ENCODE results near the gene ERBB2. TPM values are rescaled to one million over a fixed set of nuclear protein-coding genes. Genes with fewer than 3 reads are reported as not detected.
A peak's percentile ranks its signal among the peaks of the same experiment; 100 is the strongest.
"Not testable (repeated sequence)": the region's sequence is repeated elsewhere in the genome, so short reads cannot be mapped to it uniquely, and the experiment has no call there.

Gene ERBB2
- total and polyA plus RNA-seq, 8 donors: 13.1 to 402 (median 56.5) TPM

DNA sequence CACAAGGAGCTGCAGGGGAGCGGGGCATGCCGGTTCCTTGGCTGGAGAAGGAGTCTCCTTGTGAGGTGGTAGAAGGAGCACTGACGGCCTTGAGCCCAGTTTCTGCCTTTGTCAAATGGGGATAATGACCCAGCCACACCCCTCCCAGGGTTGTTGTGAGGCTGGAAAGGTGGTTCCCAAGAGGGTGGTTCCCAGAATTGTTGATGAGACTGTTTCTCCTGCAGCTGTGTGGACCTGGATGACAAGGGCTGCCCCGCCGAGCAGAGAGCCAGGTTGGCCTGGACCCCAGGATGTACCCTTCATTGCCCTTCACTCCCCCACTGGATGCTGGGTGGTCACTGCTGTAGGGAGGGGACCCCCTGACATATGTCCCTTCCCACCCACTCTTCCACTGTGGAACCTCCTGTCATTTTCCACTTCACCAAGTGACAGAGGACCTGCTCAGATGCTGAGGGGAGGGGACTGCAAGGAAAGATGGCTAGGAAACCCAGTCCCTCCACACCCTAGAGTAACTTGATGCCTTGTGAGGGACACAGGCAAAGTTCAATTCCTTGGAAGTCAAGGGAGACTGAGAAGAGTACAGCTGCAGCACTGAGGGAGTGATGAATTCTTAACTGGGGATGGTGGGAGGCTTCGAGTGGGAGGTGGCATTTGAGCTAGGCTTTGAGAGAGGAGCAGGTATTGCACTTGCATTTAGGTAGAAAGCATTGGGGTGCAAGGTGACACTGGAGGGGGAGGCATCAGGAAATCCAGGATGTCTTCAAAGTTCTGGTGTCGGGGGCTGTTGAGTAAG, 19.9 kb downstream of the ERBB2 start:
- H3K9me3 ChIP-seq: no peaks in the 10 kb centered on the region
- WGBS, 5 donors: 83 to 95% (median 90%) methylated on average over 4 to 7 of the region's 7 CpGs
- DNase-seq: no peak
- H3K36me3 ChIP-seq: peaks cover 16 to 95% (median 85%) of the 10 kb centered on the region in 4 donors
- intact Hi-C loops (cut with DNase I; ENCODE audit: low total_unique reads): no loop called here
- H3K27ac ChIP-seq: no peak overlapping the region
- TF ChIP-seq POLR2AphosphoS5 (IDR thresholded peaks at IDR 0.05) (no peak), POLR2A (IDR thresholded peaks at IDR 0.05) (no peak), EP300 (IDR thresholded peaks at IDR 0.05) (no peak)
- TF ChIP-seq, protein P1, sequence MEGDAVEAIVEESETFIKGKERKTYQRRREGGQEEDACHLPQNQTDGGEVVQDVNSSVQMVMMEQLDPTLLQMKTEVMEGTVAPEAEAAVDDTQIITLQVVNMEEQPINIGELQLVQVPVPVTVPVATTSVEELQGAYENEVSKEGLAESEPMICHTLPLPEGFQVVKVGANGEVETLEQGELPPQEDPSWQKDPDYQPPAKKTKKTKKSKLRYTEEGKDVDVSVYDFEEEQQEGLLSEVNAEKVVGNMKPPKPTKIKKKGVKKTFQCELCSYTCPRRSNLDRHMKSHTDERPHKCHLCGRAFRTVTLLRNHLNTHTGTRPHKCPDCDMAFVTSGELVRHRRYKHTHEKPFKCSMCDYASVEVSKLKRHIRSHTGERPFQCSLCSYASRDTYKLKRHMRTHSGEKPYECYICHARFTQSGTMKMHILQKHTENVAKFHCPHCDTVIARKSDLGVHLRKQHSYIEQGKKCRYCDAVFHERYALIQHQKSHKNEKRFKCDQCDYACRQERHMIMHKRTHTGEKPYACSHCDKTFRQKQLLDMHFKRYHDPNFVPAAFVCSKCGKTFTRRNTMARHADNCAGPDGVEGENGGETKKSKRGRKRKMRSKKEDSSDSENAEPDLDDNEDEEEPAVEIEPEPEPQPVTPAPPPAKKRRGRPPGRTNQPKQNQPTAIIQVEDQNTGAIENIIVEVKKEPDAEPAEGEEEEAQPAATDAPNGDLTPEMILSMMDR (IDR thresholded peaks at IDR 0.05): no peak
- peaks cover 6 to 23% (median 19%) of the 10 kb centered on the region in 4 donors for H3K4me1 ChIP-seq
- no peaks in the 10 kb centered on the region for H3K27me3 ChIP-seq
- no peak overlapping the region for H3K4me3 ChIP-seq

DNA sequence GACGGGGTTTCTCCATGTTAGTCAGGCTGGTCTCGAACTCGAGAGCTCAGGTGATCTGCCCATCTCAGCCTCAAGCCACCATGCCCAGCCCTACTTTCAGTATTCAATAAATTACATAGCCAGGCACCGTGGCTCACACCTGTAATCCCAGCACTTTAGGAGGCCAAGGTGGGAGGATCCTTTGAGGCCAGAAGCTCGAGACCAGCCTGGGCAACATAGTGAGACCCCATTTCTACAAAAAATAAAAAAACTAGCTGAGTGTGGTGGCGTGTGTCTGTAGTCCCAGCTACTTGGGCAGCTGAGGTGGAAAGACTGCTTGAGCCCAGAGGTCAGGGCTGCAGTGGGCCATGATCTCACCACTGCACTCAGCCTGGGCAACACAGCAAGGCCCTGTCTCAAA, 22.2 kb downstream of the ERBB2 start:
- TF ChIP-seq EP300 (IDR thresholded peaks at IDR 0.05) (no peak), POLR2AphosphoS5 (IDR thresholded peaks at IDR 0.05) (no peak)
- H3K27ac ChIP-seq: no peak overlapping the region
- H3K4me3 ChIP-seq: no peak overlapping the region
- no peaks in the 10 kb centered on the region for H3K9me3 ChIP-seq
- no peak for DNase-seq
- 85 to 97% (median 92%) methylated on average over 6 of the region's 6 CpGs for WGBS, 5 donors
- peaks cover 0 to 6% (median 2%) of the 10 kb centered on the region in 4 donors for H3K4me1 ChIP-seq
- H3K36me3 ChIP-seq: peaks cover 14 to 95% (median 90%) of the 10 kb centered on the region in 4 donors
- intact Hi-C loops (cut with DNase I; ENCODE audit: low total_unique reads): no loop called here
- no peaks in the 10 kb centered on the region for H3K27me3 ChIP-seq

DNA sequence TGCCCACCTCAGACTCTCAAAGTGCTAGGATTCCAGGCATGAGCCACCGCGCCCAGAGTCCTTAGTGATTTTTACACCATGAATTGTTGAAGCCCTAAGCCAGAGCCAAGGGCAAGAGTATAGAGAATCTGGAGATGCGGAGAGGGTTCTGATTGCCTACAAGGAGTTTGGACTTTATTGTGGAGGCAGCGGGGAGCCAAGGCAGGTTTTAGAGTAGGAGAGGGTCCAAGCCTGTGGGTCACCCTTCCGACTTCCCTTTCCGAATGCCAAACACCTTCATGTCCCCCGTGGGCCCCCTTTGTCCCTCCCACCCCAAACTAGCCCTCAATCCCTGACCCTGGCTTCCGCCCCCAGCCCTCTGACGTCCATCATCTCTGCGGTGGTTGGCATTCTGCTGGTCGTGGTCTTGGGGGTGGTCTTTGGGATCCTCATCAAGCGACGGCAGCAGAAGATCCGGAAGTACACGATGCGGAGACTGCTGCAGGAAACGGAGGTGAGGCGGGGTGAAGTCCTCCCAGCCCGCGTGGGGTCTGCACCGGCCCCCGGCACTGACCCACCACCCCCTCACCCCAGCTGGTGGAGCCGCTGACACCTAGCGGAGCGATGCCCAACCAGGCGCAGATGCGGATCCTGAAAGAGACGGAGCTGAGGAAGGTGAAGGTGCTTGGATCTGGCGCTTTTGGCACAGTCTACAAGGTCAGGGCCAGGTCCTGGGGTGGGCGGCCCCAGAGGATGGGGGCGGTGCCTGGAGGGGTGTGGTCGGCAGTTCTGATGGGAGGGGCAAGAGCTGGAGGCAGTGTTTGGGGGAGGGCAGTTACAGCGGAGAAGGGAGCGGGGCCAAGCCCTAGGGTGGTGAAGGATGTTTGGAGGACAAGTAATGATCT, 23.3 kb downstream of the ERBB2 start:
- H3K27ac ChIP-seq: no peak overlapping the region
- intact Hi-C loops (cut with DNase I; ENCODE audit: low total_unique reads): no loop called here
- no peak overlapping the region for H3K4me3 ChIP-seq
- H3K36me3 ChIP-seq: peaks cover 25 to 97% (median 91%) of the 10 kb centered on the region in 4 donors
- TF ChIP-seq POLR2AphosphoS5 (IDR thresholded peaks at IDR 0.05) (no peak), EP300 (IDR thresholded peaks at IDR 0.05) (no peak), POLR2A (IDR thresholded peaks at IDR 0.05) (no peak)
- TF ChIP-seq, protein P1 (IDR thresholded peaks at IDR 0.05): no peak
- H3K4me1 ChIP-seq: peaks cover 0 to 17% (median 5%) of the 10 kb centered on the region in 4 donors
- DNase-seq: peak in 1 of 2 donors; percentile 41
- H3K9me3 ChIP-seq: no peaks in the 10 kb centered on the region
- 83 to 88% (median 85%) methylated on average over 34 of the region's 34 CpGs for WGBS, 5 donors
- H3K27me3 ChIP-seq: no peaks in the 10 kb centered on the region

DNA sequence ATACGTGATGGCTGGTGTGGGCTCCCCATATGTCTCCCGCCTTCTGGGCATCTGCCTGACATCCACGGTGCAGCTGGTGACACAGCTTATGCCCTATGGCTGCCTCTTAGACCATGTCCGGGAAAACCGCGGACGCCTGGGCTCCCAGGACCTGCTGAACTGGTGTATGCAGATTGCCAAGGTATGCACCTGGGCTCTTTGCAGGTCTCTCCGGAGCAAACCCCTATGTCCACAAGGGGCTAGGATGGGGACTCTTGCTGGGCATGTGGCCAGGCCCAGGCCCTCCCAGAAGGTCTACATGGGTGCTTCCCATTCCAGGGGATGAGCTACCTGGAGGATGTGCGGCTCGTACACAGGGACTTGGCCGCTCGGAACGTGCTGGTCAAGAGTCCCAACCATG, 24.9 kb downstream of the ERBB2 start:
- Histone ChIP-seq H3K27me3 (no peaks in the 10 kb centered on the region), H3K27ac (no peak overlapping the region), H3K4me1 (peaks cover 9 to 29% (median 15%) of the 10 kb centered on the region in 4 donors), H3K36me3 (peaks cover 23 to 94% (median 86%) of the 10 kb centered on the region in 4 donors), H3K9me3 (no peaks in the 10 kb centered on the region), H3K4me3 (no peak overlapping the region)
- intact Hi-C loops (cut with DNase I; ENCODE audit: low total_unique reads): no loop called here
- 91 to 96% (median 93%) methylated on average over 10 to 13 of the region's 13 CpGs for WGBS, 5 donors
- TF ChIP-seq POLR2AphosphoS5 (IDR thresholded peaks at IDR 0.05) (no peak), EP300 (IDR thresholded peaks at IDR 0.05) (no peak), POLR2A (IDR thresholded peaks at IDR 0.05) (no peak)
- TF ChIP-seq, protein P1 (IDR thresholded peaks at IDR 0.05): no peak
- DNase-seq: no peak

DNA sequence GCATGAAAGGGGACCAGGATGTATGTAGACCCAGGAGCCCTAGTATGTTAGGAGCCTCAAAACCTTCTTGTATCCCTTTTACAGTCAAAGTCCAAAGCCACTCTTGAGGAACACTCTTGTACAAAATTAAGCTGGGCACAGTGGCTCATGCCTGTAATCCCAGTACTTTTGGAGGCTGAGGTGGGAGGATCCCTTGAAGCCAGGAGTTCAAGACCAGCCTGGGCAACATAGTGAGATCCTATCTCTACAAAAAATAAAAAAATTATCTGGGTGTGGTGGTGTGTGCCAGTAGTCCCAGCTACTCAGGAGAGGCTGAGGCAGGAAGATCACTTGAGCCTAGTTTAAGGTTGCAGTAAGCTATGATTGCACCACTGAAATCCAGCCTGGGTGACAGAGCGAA, 26.1 kb downstream of the ERBB2 start:
- peaks cover 22 to 82% (median 75%) of the 10 kb centered on the region in 4 donors for H3K36me3 ChIP-seq
- H3K27ac ChIP-seq; DNase-seq; H3K4me3 ChIP-seq; intact Hi-C loops (cut with DNase I; ENCODE audit: low total_unique reads); H3K27me3 ChIP-seq; H3K9me3 ChIP-seq: not testable (repeated sequence)
- 82 to 100% (median 95%) methylated on average over 1 of the region's 1 CpG for WGBS, 5 donors
- H3K4me1 ChIP-seq: peaks cover 10 to 32% (median 25%) of the 10 kb centered on the region in 4 donors
